Muscle of back (tissue), 10 donors: ENCODE results near the gene POLR2A. TPM values are rescaled to one million over a fixed set of nuclear protein-coding genes. Genes with fewer than 3 reads are reported as not detected.

ENCODE experiments used
- polyA plus RNA-seq, 10 donors: library from polyadenylated mRNA; unstranded; fragments of 120-200 nt; gene quantifications; one replicate each; pipeline ENCODE4 v1.2.1, GENCODE V29; 2013; ENCODE audit not compliant: insufficient read length in 10 of 10

Gene POLR2A
- polyA plus RNA-seq, 10 donors = 50.2 to 72.7 (median 58.4) TPM

Other genes with a start within 250 kb of the POLR2A start
- gene DVL2, start 249.8 kb upstream of the POLR2A start, polyA plus RNA-seq = 10 to 100 TPM; 24.5 to 40.5 (median 34.9) TPM
- 10 to 100 TPM; 28.1 to 46.1 (median 34.4) TPM for gene PHF23, start 244.9 kb upstream of the POLR2A start, polyA plus RNA-seq
- gene GABARAP, start 241.9 kb upstream of the POLR2A start, polyA plus RNA-seq = 100 to 1,000 TPM; 271 to 406 (median 306) TPM
- gene CTDNEP1, start 232.6 kb upstream of the POLR2A start, polyA plus RNA-seq = 100 to 1,000 TPM; 153 to 190 (median 180) TPM
- gene ELP5, start 232.2 kb upstream of the POLR2A start, polyA plus RNA-seq = 10 to 100 TPM; 31.9 to 64.8 (median 35.7) TPM
- 1 to 10 TPM in 5 of 10 donors, under 1 TPM in 5; 0.47 to 3.0 (median 1.1) TPM for gene CLDN7, start 221.9 kb upstream of the POLR2A start, polyA plus RNA-seq
- 10 to 100 TPM in 9 of 10 donors, 1 to 10 TPM in 1; 7.7 to 32.4 (median 26.1) TPM for gene SLC2A4, start 202.6 kb upstream of the POLR2A start, polyA plus RNA-seq
- 1 to 10 TPM; 1.2 to 4.2 (median 1.9) TPM for gene YBX2, start 189.7 kb upstream of the POLR2A start, polyA plus RNA-seq
- 100 to 1,000 TPM; 225 to 344 (median 294) TPM for gene EIF5A, start 176.7 kb upstream of the POLR2A start, polyA plus RNA-seq
- gene GPS2, start 169.0 kb upstream of the POLR2A start, polyA plus RNA-seq = 10 to 100 TPM; 49.3 to 70.2 (median 58.7) TPM
- gene NEURL4, start 155.0 kb upstream of the POLR2A start, polyA plus RNA-seq = 10 to 100 TPM; 13.6 to 20.6 (median 18.6) TPM
- gene ACAP1, start 147.8 kb upstream of the POLR2A start, polyA plus RNA-seq = 10 to 100 TPM in 2 of 10 donors, 1 to 10 TPM in 8; 5.3 to 19.6 (median 8.5) TPM
- 10 to 100 TPM in 1 of 10 donors, 1 to 10 TPM in 9; 5.8 to 10.3 (median 7.5) TPM for gene KCTD11, start 132.2 kb upstream of the POLR2A start, polyA plus RNA-seq
- gene TMEM95, start 129.2 kb upstream of the POLR2A start, polyA plus RNA-seq = not detected
- 1 to 10 TPM in 2 of 10 donors, under 1 TPM in 7, not detected in 1; 0.22 to 1.4 (median 0.69) TPM for gene TNK1, start 103.3 kb upstream of the POLR2A start, polyA plus RNA-seq
- gene PLSCR3, start 89.8 kb upstream of the POLR2A start, polyA plus RNA-seq = 10 to 100 TPM; 20.4 to 35.0 (median 27.2) TPM
- gene TMEM256, start 80.3 kb upstream of the POLR2A start, polyA plus RNA-seq = 10 to 100 TPM; 49.0 to 60.9 (median 54.0) TPM
- 10 to 100 TPM; 19.9 to 33.1 (median 25.5) TPM for gene NLGN2, start 76.5 kb upstream of the POLR2A start, polyA plus RNA-seq
- gene SPEM1, start 64.0 kb upstream of the POLR2A start, polyA plus RNA-seq = not detected
- not detected for gene SPEM2, start 58.8 kb upstream of the POLR2A start, polyA plus RNA-seq
- under 1 TPM in 1 of 10 donors, not detected in 9; 0.04 TPM for gene SPEM3, start 55.5 kb upstream of the POLR2A start, polyA plus RNA-seq
- gene TMEM102, start 48.9 kb upstream of the POLR2A start, polyA plus RNA-seq = 1 to 10 TPM in 4 of 10 donors, under 1 TPM in 6; 0.52 to 1.4 (median 0.92) TPM
- 1 to 10 TPM; 1.3 to 5.1 (median 3.1) TPM for gene FGF11, start 44.9 kb upstream of the POLR2A start, polyA plus RNA-seq
- 10 to 100 TPM; 51.8 to 85.8 (median 71.8) TPM for gene CHRNB1, start 39.3 kb upstream of the POLR2A start, polyA plus RNA-seq
- 10 to 100 TPM; 22.1 to 27.1 (median 24.9) TPM for gene ZBTB4, start 4.7 kb upstream of the POLR2A start, polyA plus RNA-seq
- gene SLC35G6, start 2.9 kb upstream of the POLR2A start, polyA plus RNA-seq = under 1 TPM in 8 of 10 donors, not detected in 2; 0.16 to 0.59 (median 0.20) TPM
- 10 to 100 TPM; 22.2 to 38.2 (median 29.8) TPM for gene TNFSF12, start 64.7 kb downstream of the POLR2A start, polyA plus RNA-seq
- gene TNFSF13, start 74.4 kb downstream of the POLR2A start, polyA plus RNA-seq = 1 to 10 TPM; 2.4 to 6.3 (median 4.0) TPM
- 10 to 100 TPM; 34.8 to 44.0 (median 39.9) TPM for gene SENP3, start 77.6 kb downstream of the POLR2A start, polyA plus RNA-seq
- 10 to 100 TPM; 23.6 to 41.0 (median 27.5) TPM for gene CD68, start 95.3 kb downstream of the POLR2A start, polyA plus RNA-seq
- 10 to 100 TPM; 41.0 to 62.0 (median 48.0) TPM for gene MPDU1, start 99.5 kb downstream of the POLR2A start, polyA plus RNA-seq
- gene SOX15, start 105.7 kb downstream of the POLR2A start, polyA plus RNA-seq = 1 to 10 TPM; 1.1 to 4.3 (median 2.0) TPM
- gene FXR2, start 130.5 kb downstream of the POLR2A start, polyA plus RNA-seq = 10 to 100 TPM; 32.0 to 41.2 (median 39.2) TPM
- 10 to 100 TPM; 62.1 to 80.1 (median 77.9) TPM for gene SAT2, start 143.5 kb downstream of the POLR2A start, polyA plus RNA-seq
- 1 to 10 TPM in 4 of 10 donors, under 1 TPM in 6; 0.21 to 1.5 (median 0.91) TPM for gene SHBG, start 145.8 kb downstream of the POLR2A start, polyA plus RNA-seq
- gene ATP1B2, start 166.6 kb downstream of the POLR2A start, polyA plus RNA-seq = 10 to 100 TPM; 12.9 to 38.1 (median 27.0) TPM
- 10 to 100 TPM; 32.7 to 50.7 (median 37.4) TPM for gene TP53, start 203.1 kb downstream of the POLR2A start, polyA plus RNA-seq
- gene WRAP53, start 204.1 kb downstream of the POLR2A start, polyA plus RNA-seq = 1 to 10 TPM; 6.2 to 9.5 (median 7.6) TPM
- 10 to 100 TPM in 1 of 10 donors, 1 to 10 TPM in 9; 3.9 to 10.8 (median 5.1) TPM for gene EFNB3, start 220.8 kb downstream of the POLR2A start, polyA plus RNA-seq
- gene DNAH2, start 233.4 kb downstream of the POLR2A start, polyA plus RNA-seq = 1 to 10 TPM; 2.1 to 7.3 (median 4.6) TPM